Measurements from ENCODE around the gene TBC1D22A.

Gene TBC1D22A

GRCh38 chr22:47063071-47063509, 300.6 kb downstream of the TBC1D22A start:
- DNase-seq (ENCODE audit: low read depth, low spot score), result no peak
- ChIA-PET CTCF (no interaction called here), POLR2A (no interaction called here)
- TF ChIP-seq CTCF (IDR thresholded peaks at IDR 0.05; ENCODE audit: insufficient read depth, low read length, missing control alignments), result no peak
- H3K4me3 ChIP-seq (ENCODE audit: low read depth, low read length), result no peak overlapping the region

GRCh38 chr22:47063606-47064005, 301.2 kb downstream of the TBC1D22A start:
- ChIA-PET CTCF (no interaction called here), POLR2A (no interaction called here)
- H3K4me3 ChIP-seq (ENCODE audit: low read depth, low read length), result no peak overlapping the region
- DNase-seq (ENCODE audit: low read depth, low spot score), result no peak
- TF ChIP-seq CTCF (IDR thresholded peaks at IDR 0.05; ENCODE audit: insufficient read depth, low read length, missing control alignments), result no peak

- POLR2A ChIA-PET, result no interaction called here
These were observed 301.6 kb downstream of the TBC1D22A start for GRCh38 chr22:47064016-47064415.

GRCh38 chr22:47064416-47064815, 302.0 kb downstream of the TBC1D22A start:
- H3K4me3 ChIP-seq (ENCODE audit: low read depth, low read length), result no peak overlapping the region
- ChIA-PET CTCF (no interaction called here), POLR2A (no interaction called here)
- TF ChIP-seq CTCF (IDR thresholded peaks at IDR 0.05; ENCODE audit: insufficient read depth, low read length, missing control alignments), result peak; percentile 0
- DNase-seq (ENCODE audit: low read depth, low spot score), result no peak

More at GRCh38 chr22:47064016-47064415, 301.6 kb downstream of the TBC1D22A start:
- H3K4me3 ChIP-seq (ENCODE audit: low read depth, low read length), result no peak overlapping the region
- TF ChIP-seq CTCF (IDR thresholded peaks at IDR 0.05; ENCODE audit: insufficient read depth, low read length, missing control alignments), result no peak
- CTCF ChIA-PET, result no interaction called here
- DNase-seq (ENCODE audit: low read depth, low spot score), result no peak

GRCh38 chr22:47065756-47066615, 303.5 kb downstream of the TBC1D22A start:
- H3K4me3 ChIP-seq (ENCODE audit: low read depth, low read length), result no peak overlapping the region
- no peak for TF ChIP-seq CTCF (IDR thresholded peaks at IDR 0.05; ENCODE audit: insufficient read depth, low read length, missing control alignments)
- ChIA-PET CTCF (no interaction called here), POLR2A (no interaction called here)
- no peak for DNase-seq (ENCODE audit: low read depth, low spot score)

- ChIA-PET POLR2A (no interaction called here), CTCF (no interaction called here)
- H3K4me3 ChIP-seq (ENCODE audit: low read depth, low read length), result no peak overlapping the region
- no peak for DNase-seq (ENCODE audit: low read depth, low spot score)
- no peak for TF ChIP-seq CTCF (IDR thresholded peaks at IDR 0.05; ENCODE audit: insufficient read depth, low read length, missing control alignments)
These were observed 304.1 kb downstream of the TBC1D22A start for GRCh38 chr22:47066616-47066905.
